Tibial artery (tissue), 4 donors: ENCODE results near the gene KCNQ1.
A peak's percentile ranks its signal among the peaks of the same experiment; 100 is the strongest.

Experiments
- DNase-seq, 2 donors: peaks; one replicate each; pipeline ENCODE4 v3.0.0-alpha.2; 2019
- H3K27ac ChIP-seq, 2 donors: fragments of 200-600 bp; sonication (generic) in 1 of 2; 1 replicate in 1 of 2; 2 replicates in 1 of 2; pipeline ENCODE4 v1.5.1; 2018 to 2019; ENCODE audit warnings: mild to moderate bottlenecking in 1 of 2
- H3K27me3 ChIP-seq, 2 donors: fragments of 200-600 bp; sonication (generic) in 1 of 2; one replicate each; pipeline versions ENCODE4 v1.5.1 to v1.6.0; 2016 to 2019
- H3K36me3 ChIP-seq, 3 donors: fragments of 200-600 bp; sonication (generic) in 2 of 3; one replicate each; pipeline ENCODE4 v1.5.1; 2016 to 2019; ENCODE audit warnings: mild to moderate bottlenecking in 2 of 3
- H3K4me1 ChIP-seq, 4 donors: fragments of 200-600 bp; sonication (generic) in 2 of 4; 1 replicate in 3 of 4; 2 replicates in 1 of 4; pipeline ENCODE4 v1.5.1; 2016 to 2019
- H3K4me3 ChIP-seq, 2 donors: fragments of 200-600 bp; sonication (generic) in 1 of 2; 1 replicate in 1 of 2; 2 replicates in 1 of 2; pipeline ENCODE4 v1.5.1; 2018 to 2019; ENCODE audit warnings: mild to moderate bottlenecking in 2 of 2
- H3K9me3 ChIP-seq, 3 donors: fragments of 200-600 bp; sonication (generic) in 1 of 3; one replicate each; pipeline ENCODE4 v1.5.1; 2016 to 2019
- CTCF ChIP-seq, 2 experiments: fragments of 200-600 bp in 1 of 2; fragments of 450-650 bp in 1 of 2; IDR thresholded peaks; one replicate each; pipeline ENCODE4 v1.5.1; 2017 to 2019; ENCODE audit warnings: antibody characterized with exemption in 2 of 2, mild to moderate bottlenecking in 1 of 2, moderate library complexity in 1 of 2
- intact Hi-C: fragments of 100-400 bp; cut with DNase I; formaldehyde crosslinking; loops from one replicate; pipeline ENCODE4 v1.15.0; 2023; ENCODE audit warnings: low total_unique reads

KCNQ1 gene

GRCh38 chr11:2696455-2696854, 251.6 kb downstream of the KCNQ1 start:
- no peak for TF ChIP-seq CTCF (IDR thresholded peaks at IDR 0.05)
- Histone ChIP-seq H3K9me3 (no peaks in the 10 kb centered on the region), H3K4me3 (no peak overlapping the region), H3K27me3 (no peaks in the 10 kb centered on the region), H3K4me1 (peaks cover 0 to 32% (median 9%) of the 10 kb centered on the region in 4 donors), H3K36me3 (no peaks in the 10 kb centered on the region), H3K27ac (no peak overlapping the region)
- DNase-seq, result no peak
- intact Hi-C loops, result loop anchor here (5.0 kb wide), 1 partner anchor 191 kb away; the partner anchor contains the start of gene CDKN1C

- Histone ChIP-seq H3K27me3 (no peaks in the 10 kb centered on the region), H3K4me3 (peak overlapping the region; percentile 66 to 82), H3K36me3 (no peaks in the 10 kb centered on the region), H3K9me3 (no peaks in the 10 kb centered on the region), H3K27ac (no peak overlapping the region), H3K4me1 (peaks cover 0 to 32% (median 8%) of the 10 kb centered on the region in 4 donors)
- DNase-seq, result no peak
- TF ChIP-seq CTCF (IDR thresholded peaks at IDR 0.05), result no peak
- intact Hi-C loops, result loop anchor here (5.0 kb wide), 1 partner anchor 189 kb away; the partner anchor contains the start of gene CDKN1C
These were observed 253.1 kb downstream of the KCNQ1 start for GRCh38 chr11:2697866-2698265.

GRCh38 chr11:2698386-2699184, 253.8 kb downstream of the KCNQ1 start:
- no peak for TF ChIP-seq CTCF (IDR thresholded peaks at IDR 0.05)
- intact Hi-C loops, result loop anchor here (5.0 kb wide), 1 partner anchor 189 kb away; the partner anchor contains the start of gene CDKN1C
- Histone ChIP-seq H3K4me1 (peaks cover 0 to 28% (median 5%) of the 10 kb centered on the region in 4 donors), H3K27ac (peak overlapping the region; percentile 83 to 95), H3K27me3 (no peaks in the 10 kb centered on the region), H3K36me3 (no peaks in the 10 kb centered on the region), H3K4me3 (peak overlapping the region; percentile 66 to 82), H3K9me3 (no peaks in the 10 kb centered on the region)
- DNase-seq, result peak; percentile 14 to 16

GRCh38 chr11:2699185-2699530, 254.3 kb downstream of the KCNQ1 start:
- peak; percentile 30 to 67 for DNase-seq
- intact Hi-C loops, result loop anchor here (5.0 kb wide), 1 partner anchor 188 kb away; the partner anchor contains the start of gene CDKN1C
- Histone ChIP-seq H3K9me3 (no peaks in the 10 kb centered on the region), H3K4me3 (peak overlapping the region; percentile 66 to 82), H3K27ac (peak overlapping the region; percentile 83 to 95), H3K27me3 (no peaks in the 10 kb centered on the region), H3K36me3 (no peaks in the 10 kb centered on the region), H3K4me1 (peaks cover 0 to 28% (median 2%) of the 10 kb centered on the region in 4 donors)
- no peak for TF ChIP-seq CTCF (IDR thresholded peaks at IDR 0.05)

DNA sequence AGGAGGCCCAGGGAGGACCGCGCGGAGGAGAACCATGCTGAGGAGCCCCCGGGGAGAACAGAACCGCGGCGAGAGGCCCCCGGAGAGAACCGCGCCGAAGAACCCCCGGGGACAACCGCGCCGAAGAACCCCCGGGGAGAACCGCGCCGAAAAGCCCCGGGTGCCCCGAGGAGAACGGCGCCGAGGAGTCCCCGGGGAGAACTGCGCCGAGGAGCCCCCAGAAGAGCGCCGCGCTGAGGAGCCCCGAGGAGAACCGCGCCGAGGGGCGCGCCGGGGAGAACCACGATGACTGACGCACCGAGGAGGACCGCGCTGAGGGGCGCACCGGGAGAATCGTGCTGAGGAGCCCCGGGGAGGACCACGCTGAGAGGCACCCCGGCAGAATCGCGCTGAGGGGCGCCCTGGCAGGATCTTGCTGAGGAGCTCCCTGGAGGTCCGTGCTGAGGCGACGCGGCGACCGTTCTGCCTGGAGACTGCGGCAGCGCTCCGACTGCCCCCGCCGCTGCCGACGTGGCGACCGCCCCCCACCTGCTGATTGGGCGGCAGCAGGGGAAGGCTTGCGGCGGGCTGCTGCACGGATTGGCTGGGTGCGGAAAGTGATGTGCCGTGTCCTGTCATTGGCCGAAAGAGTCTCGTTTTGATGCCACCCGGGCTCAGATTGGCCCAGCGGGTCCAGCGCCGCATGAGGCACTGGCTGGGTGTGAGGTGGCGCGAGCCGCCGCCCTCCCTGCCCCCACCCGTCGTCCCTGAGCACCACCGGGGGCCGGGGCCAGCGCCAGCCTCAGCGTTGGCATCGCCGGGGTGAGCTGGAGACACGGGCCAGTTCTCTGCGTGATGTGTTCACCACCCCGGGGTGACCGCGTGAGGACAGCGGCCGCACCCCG, 255.0 kb downstream of the KCNQ1 start, which contains the start of gene KCNQ1OT1:
Gene KCNQ1OT1 (minus strand): TSS at position 464 of the 884 bp plus-strand sequence.
- peaks cover 0 to 28% (median 2%) of the 10 kb centered on the region in 4 donors for H3K4me1 ChIP-seq
- no peak for TF ChIP-seq CTCF (IDR thresholded peaks at IDR 0.05)
- H3K9me3 ChIP-seq, result no peaks in the 10 kb centered on the region
- H3K36me3 ChIP-seq, result no peaks in the 10 kb centered on the region
- H3K4me3 ChIP-seq, result peak within 1 kb of the TSS; percentile 66 to 82
- DNase-seq, result peak; percentile 88 to 96
- no peaks in the 10 kb centered on the region for H3K27me3 ChIP-seq
- peak within 1 kb of the TSS; percentile 83 to 95 for H3K27ac ChIP-seq
- intact Hi-C loops, result loop anchor here (5.0 kb wide), 1 partner anchor 188 kb away; the partner anchor contains the start of gene CDKN1C
